NK-92 treated with Interleukin-12 subunit alpha and Interleukin-12 subunit beta, amount 100 ng/mL, for 24 hours (cell line): ENCODE measurements around the gene CTH.
"Not testable (repeated sequence)": the region's sequence is repeated elsewhere in the genome, so short reads cannot be mapped to it uniquely, and the experiment has no call there.

Source experiments
- DNase-seq: peaks from one replicate; lab custom pipeline; 2025; lab: John Stamatoyannopoulos, UW

CTH gene

DNA sequence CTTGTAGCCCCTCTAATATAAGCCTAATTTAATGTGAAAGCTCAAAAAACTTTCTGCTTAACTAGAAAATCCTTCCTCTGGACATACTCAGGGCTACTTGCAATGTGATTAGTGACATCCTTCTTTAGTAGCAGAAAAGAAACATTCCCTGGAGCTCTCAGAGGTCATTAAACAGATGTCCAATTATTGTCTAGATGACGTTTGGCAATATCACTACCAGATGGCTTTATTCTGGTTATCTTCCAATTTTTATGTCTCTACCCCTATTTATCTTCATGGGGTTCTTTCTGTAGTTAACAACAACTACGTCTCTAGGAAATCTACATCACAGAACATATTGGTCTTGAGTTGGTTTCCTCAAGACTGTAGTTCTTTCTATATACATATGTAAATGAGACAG is 44.2 kb downstream of the CTH start:
- no peak for DNase-seq

- DNase-seq, result no peak
These were observed 47.1 kb downstream of the CTH start for GRCh38 chr1:70458131-70458530.

- no peak for DNase-seq
These were observed 48.6 kb downstream of the CTH start for GRCh38 chr1:70459496-70460225.

DNA sequence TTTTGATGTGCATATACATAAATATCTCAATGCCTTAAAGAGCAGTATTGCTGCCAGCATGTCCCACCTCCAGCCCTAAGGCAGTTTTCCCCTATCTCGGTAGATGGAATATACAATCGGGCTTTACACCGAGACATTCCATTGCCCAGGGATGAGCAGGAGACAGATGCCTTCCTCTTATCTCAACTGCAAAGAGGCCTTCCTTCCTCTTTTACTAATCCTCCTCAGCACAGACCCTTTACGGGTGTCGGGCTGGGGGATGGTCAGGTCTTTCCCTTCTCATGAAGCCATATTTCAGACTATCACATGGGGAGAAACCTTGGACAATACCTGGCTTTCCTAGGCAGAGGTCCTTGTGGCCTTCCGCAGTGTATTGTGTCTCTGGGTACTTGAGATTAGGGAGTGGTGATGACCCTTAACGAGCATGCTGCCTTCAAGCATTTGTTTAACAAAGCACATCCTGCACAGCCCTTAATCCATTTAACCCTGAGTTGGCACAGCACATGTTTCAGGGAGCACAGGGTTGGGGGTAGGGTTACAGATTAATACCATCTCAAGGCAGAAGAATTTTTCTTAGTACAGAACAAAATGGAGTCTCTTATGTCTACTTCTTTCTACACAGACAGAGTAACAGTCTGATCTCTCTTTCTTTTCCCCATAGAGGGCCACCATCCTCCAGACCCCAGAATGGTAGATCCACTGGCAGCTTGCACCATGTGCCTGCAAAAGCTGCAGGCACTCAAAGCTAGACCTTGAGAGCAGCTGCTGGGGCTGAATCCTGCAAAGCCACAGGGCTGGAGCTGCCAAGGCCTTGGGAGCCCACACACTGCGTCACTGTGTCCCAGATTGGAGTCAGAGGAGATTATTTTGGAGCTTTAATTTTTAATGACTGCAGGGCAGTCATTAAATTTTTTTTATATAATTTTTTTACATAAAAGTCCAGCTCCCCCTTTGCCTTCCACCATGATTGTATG is 50.0 kb downstream of the CTH start:
- not testable (repeated sequence) for DNase-seq

DNA sequence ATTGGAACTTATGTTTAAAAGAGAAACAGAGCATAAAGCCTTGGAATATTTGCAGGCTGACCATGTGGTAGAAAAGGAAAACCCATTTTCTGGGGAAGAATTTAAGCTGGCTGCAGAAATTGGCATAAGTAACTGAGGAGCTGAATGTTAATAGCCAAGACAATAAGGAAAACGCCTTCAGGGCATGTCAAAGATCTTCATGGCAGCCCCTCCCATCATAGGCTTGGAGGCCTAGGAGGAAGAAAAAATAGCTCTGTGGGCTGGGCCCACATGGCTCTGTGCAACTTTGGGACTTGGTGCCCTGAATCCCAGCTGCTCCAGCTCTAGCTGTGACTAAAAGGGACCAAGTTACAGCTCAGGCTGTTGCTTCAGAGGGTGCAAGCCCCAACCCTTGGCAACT is 51.5 kb downstream of the CTH start:
- DNase-seq, result no peak

DNA sequence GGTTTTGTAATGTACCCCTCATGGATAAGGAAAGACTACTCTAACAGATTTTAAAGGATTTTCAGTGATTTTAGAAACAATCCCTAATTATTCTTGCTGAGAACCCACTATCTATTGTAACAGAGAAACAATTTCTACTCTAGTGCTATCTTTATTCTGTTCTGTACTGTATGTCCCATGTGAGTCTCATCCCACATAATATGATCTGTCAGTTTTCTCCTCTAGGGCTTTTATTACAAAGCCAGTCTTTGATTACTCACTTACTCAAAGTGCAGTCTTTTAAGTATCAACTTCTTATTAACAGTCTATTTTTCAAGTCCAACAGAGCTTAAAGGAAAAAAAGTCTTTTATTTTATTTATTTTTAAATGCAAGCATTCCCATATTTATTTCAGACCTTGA is 54.8 kb downstream of the CTH start:
- DNase-seq, result no peak

GRCh38 chr1:70467531-70467930 is 56.5 kb downstream of the CTH start:
- DNase-seq, result no peak

DNA sequence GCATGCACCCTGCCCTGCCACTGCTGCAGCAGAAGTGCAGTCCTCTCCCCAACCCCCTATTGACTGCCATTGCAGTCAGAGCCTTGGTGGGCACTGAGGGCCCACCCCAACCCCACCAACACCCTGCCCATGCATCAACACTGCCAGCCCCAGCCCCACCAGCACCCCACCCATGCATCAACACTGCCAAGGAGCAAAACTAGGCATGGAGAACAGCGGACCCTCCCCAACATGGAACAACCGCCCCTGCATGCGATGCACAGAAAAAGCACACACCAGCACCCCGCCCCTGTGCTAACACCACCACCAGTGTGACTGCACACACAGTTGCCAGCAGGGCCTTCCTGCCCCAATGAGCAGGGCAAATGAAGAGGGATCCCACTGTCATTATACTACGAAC is 57.1 kb downstream of the CTH start:
- DNase-seq, result no peak

- not testable (repeated sequence) for DNase-seq
These were observed 58.1 kb downstream of the CTH start for GRCh38 chr1:70469184-70469583.

DNA sequence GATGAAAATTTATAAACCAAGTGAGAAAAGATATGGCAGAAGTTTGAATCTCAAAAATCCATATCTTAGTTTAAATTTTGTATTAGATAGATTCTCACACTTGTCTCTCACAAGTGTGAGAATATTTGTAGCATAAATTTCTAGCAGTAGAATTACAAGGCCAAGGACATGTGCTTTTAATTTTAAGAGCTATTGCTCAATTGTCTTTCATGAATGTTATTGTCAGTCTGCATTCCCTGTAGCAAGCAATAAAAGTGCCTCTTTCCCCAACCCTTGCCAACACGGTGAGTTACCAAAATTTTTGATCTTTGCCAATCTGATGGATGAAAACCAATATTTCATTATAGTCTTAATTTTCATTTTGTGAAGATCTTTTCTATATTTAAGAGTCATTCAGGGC is 64.0 kb downstream of the CTH start:
- DNase-seq, result no peak

DNA sequence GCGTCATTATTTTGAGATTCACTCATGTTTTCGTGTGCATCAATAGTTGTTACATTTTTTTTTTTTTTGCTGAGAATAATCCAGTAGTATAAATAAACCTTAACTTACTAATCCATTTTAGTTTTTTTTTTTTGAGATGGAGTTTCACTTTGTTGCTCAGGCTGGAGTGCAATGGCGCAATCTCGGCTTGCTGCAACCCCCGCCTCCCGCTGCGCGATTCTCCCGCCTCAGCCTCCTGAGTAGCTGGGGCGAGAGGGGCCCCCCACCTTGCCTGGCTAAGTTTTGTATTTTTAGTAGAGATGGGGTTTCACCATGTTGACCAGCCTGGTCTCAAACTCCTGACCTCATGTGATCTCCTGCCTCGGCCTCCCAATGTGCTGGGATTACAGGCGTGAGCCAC is 66.0 kb downstream of the CTH start:
- no peak for DNase-seq

- DNase-seq, result not testable (repeated sequence)
These were observed 66.8 kb downstream of the CTH start for GRCh38 chr1:70477905-70478304.

GRCh38 chr1:70483342-70483741 is 72.3 kb downstream of the CTH start:
- no peak for DNase-seq

DNA sequence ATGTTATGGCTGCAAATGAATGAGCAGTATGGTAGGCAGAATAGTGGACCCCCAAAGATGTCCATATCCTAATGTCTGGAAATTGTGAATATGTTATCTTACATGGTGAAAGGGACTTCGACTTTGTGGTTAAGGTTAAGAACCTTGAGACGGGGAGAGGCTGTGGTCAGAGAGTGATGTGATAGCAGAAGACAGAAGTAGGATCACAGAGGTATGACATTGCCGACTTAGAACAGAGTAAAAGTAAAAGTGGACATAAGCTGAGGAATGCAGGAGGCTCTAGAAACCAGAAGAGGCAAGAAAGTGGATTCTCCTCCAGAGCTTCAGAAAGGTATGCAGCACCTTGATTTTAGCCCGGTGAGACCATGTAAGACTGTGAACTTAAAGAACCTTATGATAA is 74.6 kb downstream of the CTH start:
- DNase-seq, result no peak

GRCh38 chr1:70486676-70487458 is 75.8 kb downstream of the CTH start:
- no peak for DNase-seq

DNA sequence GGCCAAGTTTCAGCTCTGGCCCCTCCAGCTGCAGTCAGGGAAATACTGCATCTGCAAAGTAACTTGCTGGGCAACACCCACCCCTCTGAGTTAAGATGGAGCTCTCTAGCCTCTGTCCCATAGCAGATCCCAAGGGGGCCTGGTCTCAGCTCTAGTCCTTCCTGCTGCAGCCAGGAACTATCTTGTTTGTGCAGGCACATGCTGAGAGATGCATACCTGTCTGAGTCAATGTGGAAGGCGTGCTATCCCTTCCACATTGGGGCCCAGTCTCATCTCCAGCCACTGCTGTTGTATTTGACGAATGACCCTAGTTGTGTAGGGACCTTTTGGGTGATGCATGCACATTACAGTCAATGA is 76.4 kb downstream of the CTH start:
- no peak for DNase-seq

DNA sequence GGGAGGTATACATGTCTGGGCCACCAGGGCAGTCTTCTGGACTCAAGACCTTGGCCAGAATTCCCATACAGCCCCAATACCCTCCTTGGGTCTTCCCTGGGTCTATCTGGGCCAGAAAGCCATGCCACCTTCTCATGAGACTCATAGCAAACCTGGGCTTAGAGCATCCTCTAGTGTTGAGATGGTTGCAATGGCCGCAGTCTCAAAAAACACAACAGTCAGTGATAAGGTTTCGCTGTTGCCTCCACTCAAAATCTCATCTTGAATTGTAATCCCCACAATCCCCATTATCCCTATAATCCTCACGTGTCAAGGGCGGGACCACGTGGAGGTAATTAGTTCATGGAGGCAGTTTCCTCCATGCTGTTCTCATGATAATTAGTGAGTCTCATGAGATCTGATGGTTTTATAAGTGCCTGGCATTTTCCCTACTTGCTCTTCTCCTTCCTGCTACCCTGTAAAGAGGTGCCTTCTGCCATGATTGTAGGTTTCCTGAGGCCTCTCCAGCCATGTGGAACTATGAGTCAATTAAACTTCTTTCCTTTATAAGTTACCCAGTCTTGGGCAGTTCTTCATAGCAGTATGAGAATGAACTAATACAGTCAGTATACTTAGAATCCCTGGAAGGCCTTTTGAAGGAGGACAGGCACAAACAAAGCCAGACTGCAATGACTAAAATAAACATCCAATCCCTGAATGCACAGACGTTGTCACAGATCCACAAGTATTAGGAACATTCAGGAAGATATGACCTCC is 77.0 kb downstream of the CTH start:
- peak; percentile 13 for DNase-seq
